ENCODE measurements around the gene TSHZ2.

DNA sequence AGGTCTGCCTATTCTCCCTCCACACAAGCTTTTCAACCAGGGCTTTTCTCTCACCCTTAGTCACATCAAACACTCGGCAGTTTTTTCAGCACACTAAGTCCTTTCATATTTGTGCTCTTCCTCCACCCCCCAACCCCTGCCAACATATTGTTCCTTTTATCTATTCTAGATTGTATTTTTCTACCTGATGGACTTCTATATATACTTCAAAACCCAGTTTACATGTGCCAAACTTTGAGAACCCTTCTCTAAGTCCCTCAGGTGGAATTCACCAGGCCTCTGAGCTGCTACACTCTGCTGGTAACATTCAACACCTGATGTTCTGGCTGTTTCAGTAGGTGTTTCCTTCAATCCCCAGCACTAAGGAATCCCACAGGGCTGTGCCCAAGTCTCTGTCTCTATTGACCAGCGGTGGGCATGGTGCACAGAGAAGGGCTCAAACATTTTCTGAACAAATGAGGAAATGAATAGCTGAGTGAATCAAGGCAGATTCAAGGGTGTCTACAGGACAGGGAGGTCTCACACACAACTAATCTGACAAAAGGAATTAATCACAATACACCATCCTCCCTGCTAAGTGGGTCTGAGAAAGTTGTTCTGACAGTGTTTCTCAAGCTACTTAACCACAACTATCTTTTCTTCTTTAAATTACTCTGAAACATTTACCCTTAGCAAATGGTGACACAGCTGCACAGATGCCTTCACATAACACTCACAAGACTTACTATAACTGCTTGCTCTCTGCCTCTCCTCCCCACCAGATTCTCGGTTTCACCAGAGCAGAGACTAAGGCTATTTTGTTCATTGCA, 166.5 kb downstream of the TSHZ2 start:
- TF ChIP-seq ZBTB21 (CRISPR knock-in tag; IDR thresholded peaks at IDR 0.05; ENCODE audit: borderline replicate concordance), result no peak
- TF ChIP-seq, protein P1, sequence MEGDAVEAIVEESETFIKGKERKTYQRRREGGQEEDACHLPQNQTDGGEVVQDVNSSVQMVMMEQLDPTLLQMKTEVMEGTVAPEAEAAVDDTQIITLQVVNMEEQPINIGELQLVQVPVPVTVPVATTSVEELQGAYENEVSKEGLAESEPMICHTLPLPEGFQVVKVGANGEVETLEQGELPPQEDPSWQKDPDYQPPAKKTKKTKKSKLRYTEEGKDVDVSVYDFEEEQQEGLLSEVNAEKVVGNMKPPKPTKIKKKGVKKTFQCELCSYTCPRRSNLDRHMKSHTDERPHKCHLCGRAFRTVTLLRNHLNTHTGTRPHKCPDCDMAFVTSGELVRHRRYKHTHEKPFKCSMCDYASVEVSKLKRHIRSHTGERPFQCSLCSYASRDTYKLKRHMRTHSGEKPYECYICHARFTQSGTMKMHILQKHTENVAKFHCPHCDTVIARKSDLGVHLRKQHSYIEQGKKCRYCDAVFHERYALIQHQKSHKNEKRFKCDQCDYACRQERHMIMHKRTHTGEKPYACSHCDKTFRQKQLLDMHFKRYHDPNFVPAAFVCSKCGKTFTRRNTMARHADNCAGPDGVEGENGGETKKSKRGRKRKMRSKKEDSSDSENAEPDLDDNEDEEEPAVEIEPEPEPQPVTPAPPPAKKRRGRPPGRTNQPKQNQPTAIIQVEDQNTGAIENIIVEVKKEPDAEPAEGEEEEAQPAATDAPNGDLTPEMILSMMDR (IDR thresholded peaks at IDR 0.05), result no peak

Measured in WTC11 (cell line).